ENCODE data around the gene TSPAN10. TPM values are rescaled to one million over a fixed set of nuclear protein-coding genes. Genes with fewer than 3 reads are reported as not detected.

Gene TSPAN10
- total RNA-seq, 1 experiment from 2014 or later: 1.2 TPM

GRCh38 chr17:81664051-81664470 is 27.1 kb downstream of the TSPAN10 start:
- no peak overlapping the region; the same call in 1 of the 2 replicates for H2BK15ac ChIP-seq (ENCODE audit: low read depth, low read length)
- no peak overlapping the region for H4K91ac ChIP-seq (ENCODE audit: insufficient read length, low read depth, low read length)
- H3K9ac ChIP-seq (ENCODE audit: extremely low read depth, insufficient read length, low read length): no peak overlapping the region
- no peaks in the 10 kb centered on the region for H3K9me3 ChIP-seq (ENCODE audit: control insufficient read depth, low read depth, low read length)
- TF ChIP-seq, protein P1, sequence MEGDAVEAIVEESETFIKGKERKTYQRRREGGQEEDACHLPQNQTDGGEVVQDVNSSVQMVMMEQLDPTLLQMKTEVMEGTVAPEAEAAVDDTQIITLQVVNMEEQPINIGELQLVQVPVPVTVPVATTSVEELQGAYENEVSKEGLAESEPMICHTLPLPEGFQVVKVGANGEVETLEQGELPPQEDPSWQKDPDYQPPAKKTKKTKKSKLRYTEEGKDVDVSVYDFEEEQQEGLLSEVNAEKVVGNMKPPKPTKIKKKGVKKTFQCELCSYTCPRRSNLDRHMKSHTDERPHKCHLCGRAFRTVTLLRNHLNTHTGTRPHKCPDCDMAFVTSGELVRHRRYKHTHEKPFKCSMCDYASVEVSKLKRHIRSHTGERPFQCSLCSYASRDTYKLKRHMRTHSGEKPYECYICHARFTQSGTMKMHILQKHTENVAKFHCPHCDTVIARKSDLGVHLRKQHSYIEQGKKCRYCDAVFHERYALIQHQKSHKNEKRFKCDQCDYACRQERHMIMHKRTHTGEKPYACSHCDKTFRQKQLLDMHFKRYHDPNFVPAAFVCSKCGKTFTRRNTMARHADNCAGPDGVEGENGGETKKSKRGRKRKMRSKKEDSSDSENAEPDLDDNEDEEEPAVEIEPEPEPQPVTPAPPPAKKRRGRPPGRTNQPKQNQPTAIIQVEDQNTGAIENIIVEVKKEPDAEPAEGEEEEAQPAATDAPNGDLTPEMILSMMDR (conservative IDR thresholded peaks at IDR 0.05): no peak
- no peak overlapping the region for H3K18ac ChIP-seq (ENCODE audit: insufficient read length, low read depth, low read length)
- no peaks in the 10 kb centered on the region for H3K27me3 ChIP-seq (ENCODE audit: insufficient read depth, low read length)
- H3K4me1 Mint-ChIP-seq: peaks cover 18 to 19% of the 10 kb centered on the region in 2 experiments
- H3K4me2 ChIP-seq (ENCODE audit: insufficient read depth, insufficient read length, low read length): no peak overlapping the region
- DNase-seq: no peak
- peak overlapping the region in 1 of 2 experiments; percentile 48; a peak in 1 of 5 replicates for H3K4me3 Mint-ChIP-seq
- no peak overlapping the region for H3K56ac ChIP-seq (ENCODE audit: insufficient read length, low read depth, low read length)
- WGBS (ENCODE audit: extremely low coverage, insufficient read length, low lambda C conversion rate): no CpG with 5 or more reads among the region's 7 CpGs
- no peak overlapping the region for H3K23ac ChIP-seq (ENCODE audit: insufficient read length, low read depth, low read length)
- H4K8ac ChIP-seq (replicated peaks; ENCODE audit: insufficient read length, low read depth, low read length): no peak overlapping the region
- H3K36me3 Mint-ChIP-seq (ENCODE audit: insufficient read depth in 1 of 3, low read depth in 3 of 3): peaks cover 17 to 31% (median 28%) of the 10 kb centered on the region in 3 experiments; a peak in 6 of 7 replicates
- H2AFZ ChIP-seq (ENCODE audit: low read length): no peak overlapping the region
- H2BK5ac ChIP-seq (ENCODE audit: insufficient read length, low read length): no peak overlapping the region
- H3K27me3 Mint-ChIP-seq (ENCODE audit: low read depth): no peaks in the 10 kb centered on the region
- H3K4me1 ChIP-seq (ENCODE audit: insufficient read depth, low read length): peaks cover 2% of the 10 kb centered on the region; the same call in 1 of the 2 replicates
- H4K20me1 ChIP-seq (ENCODE audit: control insufficient read depth, insufficient read depth, insufficient read length): no peaks in the 10 kb centered on the region
- no peaks in the 10 kb centered on the region for H3K9me3 Mint-ChIP-seq
- no peak overlapping the region for H3T11ph ChIP-seq (ENCODE audit: low read length)
- H2BK120ac ChIP-seq (ENCODE audit: low read depth, low read length, poor library complexity, severe bottlenecking): no peak overlapping the region
- peaks cover 3% of the 10 kb centered on the region for H3K23me2 ChIP-seq (ENCODE audit: insufficient read length, low read depth, low read length, poor library complexity, severe bottlenecking)
- H2BK20ac ChIP-seq (ENCODE audit: low read depth, low read length, poor library complexity, severe bottlenecking): no peak overlapping the region
- H3K79me1 ChIP-seq (ENCODE audit: insufficient read depth, low read depth, low read length, poor library complexity, severe bottlenecking): peaks cover 4% of the 10 kb centered on the region
- H4K5ac ChIP-seq (ENCODE audit: insufficient read length, low read depth, low read length): no peak overlapping the region
- no peak overlapping the region for H3K27ac Mint-ChIP-seq
- peaks cover 4% of the 10 kb centered on the region; the same call in 1 of the 2 replicates for H3K79me2 ChIP-seq (ENCODE audit: insufficient read depth, low read length)
- no peak overlapping the region for H3K27ac ChIP-seq (ENCODE audit: insufficient read length, low read depth, low read length)
- no peak overlapping the region for H3K14ac ChIP-seq (ENCODE audit: insufficient read depth, low read length)
- no peak overlapping the region for H2AK5ac ChIP-seq (ENCODE audit: insufficient read length, low read length)
- no peak overlapping the region for H2BK12ac ChIP-seq (ENCODE audit: insufficient read length, low read depth, low read length)
- no peak overlapping the region for H3K4ac ChIP-seq (ENCODE audit: low read depth, low read length)

Data from H9 (cell line).